HG02610 (cell line): ENCODE measurements around the gene FST.

Experiments
- ATAC-seq: cut with Tn5 transposase; IDR thresholded peaks from one replicate; pipeline ENCODE4 v1.9.1; 2021; ENCODE audit warnings: mild to moderate bottlenecking, moderate library complexity; ENCODE audit not compliant: unreplicated experiment

The FST gene

GRCh38 chr5:53472720-53473510, 7.5 kb upstream of the FST start:
- no peak for ATAC-seq

GRCh38 chr5:53473633-53474032, 6.8 kb upstream of the FST start:
- no peak for ATAC-seq

GRCh38 chr5:53475320-53475719, 5.1 kb upstream of the FST start:
- no peak for ATAC-seq

GRCh38 chr5:53476019-53476418, 4.4 kb upstream of the FST start:
- ATAC-seq = no peak

GRCh38 chr5:53476531-53477480, 3.6 kb upstream of the FST start:
- ATAC-seq = no peak

GRCh38 chr5:53478411-53479044, 1.9 kb upstream of the FST start:
- peak; percentile 43 for ATAC-seq

GRCh38 chr5:53479045-53479589, 1.3 kb upstream of the FST start:
- ATAC-seq = no peak

- ATAC-seq = no peak
Observed at GRCh38 chr5:53479590-53480415, 626 bp upstream of the FST start.

- no peak for ATAC-seq
Observed at GRCh38 chr5:53481159-53481886, 894 bp downstream of the FST start.

- peak; percentile 64 for ATAC-seq
Observed at GRCh38 chr5:53481887-53482716, 1.7 kb downstream of the FST start.

- ATAC-seq = no peak
Observed at GRCh38 chr5:53482717-53483638, 2.5 kb downstream of the FST start.

- no peak for ATAC-seq
Observed at GRCh38 chr5:53487436-53487835, 7.0 kb downstream of the FST start.

GRCh38 chr5:53488195-53488722, 7.8 kb downstream of the FST start:
- no peak for ATAC-seq

- no peak for ATAC-seq
Observed at GRCh38 chr5:53490747-53491146, 10.3 kb downstream of the FST start.

GRCh38 chr5:53501054-53501453, 20.6 kb downstream of the FST start:
- no peak for ATAC-seq

GRCh38 chr5:53503562-53504218, 23.3 kb downstream of the FST start:
- ATAC-seq = no peak

GRCh38 chr5:53507013-53507412, 26.6 kb downstream of the FST start:
- ATAC-seq = no peak
